DND-41 (cell line): ENCODE measurements around the gene COL15A1.

ENCODE experiments used
- ATAC-seq: fragments of 200-7000 bp; cut with Tn5 transposase; 3 replicates; pipeline ENCODE4 v1.9.1; 2021; ENCODE audit warnings: low read depth; ENCODE audit not compliant: insufficient read depth
- DNase-seq: peaks from one replicate; pipeline ENCODE4 v3.0.0-alpha.2; 2020
- H2AFZ ChIP-seq: 2 replicates; pipeline ENCODE4 v1.6.0; 2012; ENCODE audit warnings: low read depth, low read length
- H3K27ac ChIP-seq: 2 replicates; pipeline ENCODE4 v1.5.1; 2012; ENCODE audit warnings: low read length, inconsistent platforms
- H3K27me3 ChIP-seq: fragments of 200-600 bp; sonication (generic); 2 replicates; pipeline ENCODE4 v1.6.0; 2012; ENCODE audit warnings: low read length, mild to moderate bottlenecking, inconsistent platforms; ENCODE audit not compliant: insufficient read depth, poor library complexity
- H3K36me3 ChIP-seq: 2 replicates; pipeline ENCODE4 v1.5.1; 2012; ENCODE audit warnings: low read length, inconsistent platforms; ENCODE audit not compliant: insufficient read depth
- H3K4me1 ChIP-seq: 2 replicates; pipeline ENCODE4 v1.5.1; 2012; ENCODE audit warnings: mild to moderate bottlenecking, low read length; ENCODE audit not compliant: insufficient read depth
- H3K4me2 ChIP-seq: 2 replicates; pipeline ENCODE4 v1.6.0; 2012; ENCODE audit warnings: mild to moderate bottlenecking, moderate library complexity, low read length, inconsistent platforms; ENCODE audit not compliant: insufficient read depth
- H3K4me3 ChIP-seq, 2 experiments: fragments of 200-600 bp in 1 of 2; shearing (Covaris generic) in 1 of 2; 2 replicates each; pipeline ENCODE4 v1.5.1; 2012 to 2016; ENCODE audit warnings: inconsistent platforms in 2 of 2, low read length in 2 of 2, mild to moderate bottlenecking in 2 of 2, low read depth in 1 of 2, moderate library complexity in 1 of 2
- H3K79me2 ChIP-seq: 2 replicates; pipeline ENCODE4 v1.6.0; 2012; ENCODE audit warnings: low read length, inconsistent platforms; ENCODE audit not compliant: insufficient read depth
- H3K9ac ChIP-seq: 2 replicates; pipeline ENCODE4 v1.6.0; 2012; ENCODE audit warnings: low read depth, mild to moderate bottlenecking, inconsistent platforms, low read length, moderate library complexity
- H3K9me3 ChIP-seq: 2 replicates; pipeline ENCODE4 v1.5.1; 2012; ENCODE audit warnings: low read length, moderate library complexity, mild to moderate bottlenecking, inconsistent platforms; ENCODE audit not compliant: insufficient read depth, severe bottlenecking
- H4K20me1 ChIP-seq: 2 replicates; pipeline ENCODE4 v1.6.0; 2012; ENCODE audit warnings: low read length; ENCODE audit not compliant: insufficient read depth
- EZH2 ChIP-seq: IDR thresholded peaks from 3 replicates; pipeline ENCODE4 v1.6.1; 2012; ENCODE audit warnings: borderline replicate concordance, low read depth, mild to moderate bottlenecking, moderate library complexity, low read length, inconsistent platforms; ENCODE audit not compliant: severe bottlenecking
- TF ChIP-seq, protein P1 (sequence below): IDR thresholded peaks from 2 replicates; pipeline ENCODE4 v1.5.1; 2012; ENCODE audit warnings: borderline replicate concordance, low read length, moderate library complexity, mild to moderate bottlenecking; ENCODE audit not compliant: poor library complexity, severe bottlenecking; ENCODE audit errors: extremely low read depth

Gene COL15A1

DNA sequence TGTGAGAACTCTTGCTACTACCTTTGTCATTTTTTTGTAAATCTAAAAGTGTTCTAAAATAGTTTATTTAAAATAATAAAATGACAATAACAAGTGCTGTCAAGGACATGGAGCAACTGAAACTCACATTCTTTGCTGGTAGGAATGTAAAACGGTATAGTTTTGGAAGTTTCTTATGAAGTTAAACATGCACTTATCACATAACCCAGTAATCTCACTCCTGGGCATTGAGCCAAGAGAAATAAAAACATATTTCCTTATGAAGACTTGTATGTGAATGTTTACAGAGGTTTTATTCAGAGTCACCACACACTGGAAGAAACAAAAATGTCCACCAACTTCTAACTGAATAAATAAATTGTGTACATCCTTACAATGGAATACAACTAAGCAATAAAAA, 46.0 kb upstream of the COL15A1 start:
- H3K79me2 ChIP-seq, result no peaks in the 10 kb centered on the region
- no peak overlapping the region for H3K9ac ChIP-seq
- ATAC-seq (no peak), DNase-seq (no peak)
- no peak for TF ChIP-seq EZH2
- TF ChIP-seq, protein P1, sequence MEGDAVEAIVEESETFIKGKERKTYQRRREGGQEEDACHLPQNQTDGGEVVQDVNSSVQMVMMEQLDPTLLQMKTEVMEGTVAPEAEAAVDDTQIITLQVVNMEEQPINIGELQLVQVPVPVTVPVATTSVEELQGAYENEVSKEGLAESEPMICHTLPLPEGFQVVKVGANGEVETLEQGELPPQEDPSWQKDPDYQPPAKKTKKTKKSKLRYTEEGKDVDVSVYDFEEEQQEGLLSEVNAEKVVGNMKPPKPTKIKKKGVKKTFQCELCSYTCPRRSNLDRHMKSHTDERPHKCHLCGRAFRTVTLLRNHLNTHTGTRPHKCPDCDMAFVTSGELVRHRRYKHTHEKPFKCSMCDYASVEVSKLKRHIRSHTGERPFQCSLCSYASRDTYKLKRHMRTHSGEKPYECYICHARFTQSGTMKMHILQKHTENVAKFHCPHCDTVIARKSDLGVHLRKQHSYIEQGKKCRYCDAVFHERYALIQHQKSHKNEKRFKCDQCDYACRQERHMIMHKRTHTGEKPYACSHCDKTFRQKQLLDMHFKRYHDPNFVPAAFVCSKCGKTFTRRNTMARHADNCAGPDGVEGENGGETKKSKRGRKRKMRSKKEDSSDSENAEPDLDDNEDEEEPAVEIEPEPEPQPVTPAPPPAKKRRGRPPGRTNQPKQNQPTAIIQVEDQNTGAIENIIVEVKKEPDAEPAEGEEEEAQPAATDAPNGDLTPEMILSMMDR, result no peak
- no peaks in the 10 kb centered on the region for H3K36me3 ChIP-seq
- no peak overlapping the region for H2AFZ ChIP-seq
- no peaks in the 10 kb centered on the region for H3K9me3 ChIP-seq
- H3K4me1 ChIP-seq, result no peaks in the 10 kb centered on the region
- H3K27ac ChIP-seq, result no peak overlapping the region
- H3K27me3 ChIP-seq, result peaks cover 4% of the 10 kb centered on the region
- H3K4me2 ChIP-seq, result no peak overlapping the region
- H3K4me3 ChIP-seq, result no peak overlapping the region
- H4K20me1 ChIP-seq, result no peaks in the 10 kb centered on the region

DNA sequence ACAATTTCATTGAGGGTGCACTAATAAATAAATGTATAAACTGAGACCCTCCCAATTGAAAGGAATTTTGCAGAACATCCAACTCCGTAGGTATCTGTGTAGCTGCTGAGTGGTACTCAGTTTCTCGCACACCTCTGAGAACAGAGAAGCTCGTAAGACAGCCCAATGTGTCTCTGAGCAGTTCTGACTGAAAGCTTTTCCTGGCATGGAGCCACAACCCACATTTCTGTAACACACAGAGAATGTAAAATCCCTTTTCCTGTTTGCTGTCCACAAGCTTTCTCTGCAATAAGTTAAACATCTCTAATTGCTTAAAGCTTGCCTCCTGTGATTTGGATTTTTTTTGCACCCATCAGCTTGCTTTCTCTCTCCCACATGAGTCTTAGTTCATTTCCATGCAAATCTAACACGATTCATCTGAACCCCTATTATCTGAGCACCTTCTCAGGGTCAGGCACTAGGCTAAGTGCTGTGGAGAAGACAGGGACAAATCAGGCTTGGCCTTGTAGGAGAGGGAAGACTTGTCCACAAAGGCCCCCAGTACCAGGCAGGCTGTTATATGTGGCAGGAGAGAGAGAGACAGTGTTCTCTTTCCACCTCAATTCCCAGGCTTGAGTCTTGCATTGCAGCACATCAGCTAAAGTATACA, 44.2 kb upstream of the COL15A1 start:
- H3K79me2 ChIP-seq, result no peaks in the 10 kb centered on the region
- H3K4me2 ChIP-seq, result no peak overlapping the region
- no peaks in the 10 kb centered on the region for H3K36me3 ChIP-seq
- peak; percentile 11 for DNase-seq
- no peaks in the 10 kb centered on the region for H4K20me1 ChIP-seq
- H3K27me3 ChIP-seq, result peaks cover under 1% of the 10 kb centered on the region
- H3K9ac ChIP-seq, result no peak overlapping the region
- no peak overlapping the region for H3K27ac ChIP-seq
- no peak overlapping the region for H2AFZ ChIP-seq
- TF ChIP-seq, protein P1, result no peak
- TF ChIP-seq EZH2, result no peak
- peak; percentile 44; the same call in 1 of the 3 replicates for ATAC-seq
- no peaks in the 10 kb centered on the region for H3K9me3 ChIP-seq
- no peak overlapping the region for H3K4me3 ChIP-seq
- no peaks in the 10 kb centered on the region for H3K4me1 ChIP-seq

DNA sequence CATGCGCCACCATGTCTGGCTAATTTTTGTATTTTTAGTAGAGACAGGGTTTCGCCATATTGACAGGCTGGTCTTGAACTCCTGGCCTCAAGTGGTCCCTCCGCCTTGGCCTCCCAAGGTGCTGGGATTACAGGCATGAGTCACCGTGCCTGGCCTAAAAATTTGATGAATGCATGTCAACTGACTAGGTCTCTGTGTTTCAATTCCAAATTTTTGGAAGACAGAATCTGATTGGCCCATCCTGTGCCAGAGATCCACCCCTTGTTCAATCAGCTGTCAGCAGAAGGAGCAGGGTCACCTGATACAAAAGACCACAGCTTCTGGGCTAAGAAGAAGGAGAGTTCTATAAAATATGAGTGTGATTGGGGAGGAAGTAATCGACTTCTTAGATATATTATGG, 43.5 kb upstream of the COL15A1 start:
- H3K27ac ChIP-seq, result no peak overlapping the region
- no peaks in the 10 kb centered on the region for H4K20me1 ChIP-seq
- no peak overlapping the region for H3K9ac ChIP-seq
- H2AFZ ChIP-seq, result no peak overlapping the region
- no peak overlapping the region for H3K4me2 ChIP-seq
- H3K27me3 ChIP-seq, result no peaks in the 10 kb centered on the region
- H3K4me3 ChIP-seq, result no peak overlapping the region
- no peaks in the 10 kb centered on the region for H3K36me3 ChIP-seq
- H3K9me3 ChIP-seq, result no peaks in the 10 kb centered on the region
- no peaks in the 10 kb centered on the region for H3K4me1 ChIP-seq
- no peaks in the 10 kb centered on the region for H3K79me2 ChIP-seq
- DNase-seq (no peak), ATAC-seq (no peak)
- TF ChIP-seq, protein P1, result no peak
- TF ChIP-seq EZH2, result no peak
